Measurements from ENCODE around the gene FAF1.

FAF1 gene

DNA sequence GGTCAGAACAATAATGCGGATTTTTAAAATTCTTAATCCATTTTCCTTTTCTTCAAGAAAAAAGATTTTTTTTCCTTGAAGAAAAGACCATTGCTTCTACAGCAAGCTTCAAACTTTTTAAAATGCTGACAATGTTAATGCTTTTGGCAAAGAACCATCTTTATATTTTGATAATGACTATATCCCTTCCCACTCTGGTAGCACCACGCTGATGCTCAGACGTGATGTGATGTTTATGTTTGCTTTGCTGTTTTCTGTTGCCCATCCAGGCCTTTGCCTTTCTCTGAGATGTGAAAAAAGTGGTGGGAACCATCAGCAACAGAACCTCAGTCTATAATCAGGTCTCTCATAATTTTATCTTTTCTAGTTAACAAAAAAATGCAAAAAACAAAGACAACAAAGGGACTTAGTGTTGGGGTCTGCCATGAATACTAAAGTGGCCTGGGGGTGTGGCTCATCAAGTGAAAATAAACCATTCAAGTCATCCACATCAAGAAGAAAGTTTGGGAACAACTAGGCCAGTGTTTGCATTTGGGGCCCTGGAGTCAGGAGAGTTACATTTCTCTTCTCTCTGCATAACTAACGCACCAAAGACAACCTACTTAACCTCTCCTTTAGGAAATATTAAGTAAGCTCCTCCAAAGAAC lies 292.2 kb downstream of the FAF1 start:
- FAIRE-seq (no peak), DNase-seq (ENCODE audit: extremely low spot score, insufficient read length, low read depth) (no peak)

DNA sequence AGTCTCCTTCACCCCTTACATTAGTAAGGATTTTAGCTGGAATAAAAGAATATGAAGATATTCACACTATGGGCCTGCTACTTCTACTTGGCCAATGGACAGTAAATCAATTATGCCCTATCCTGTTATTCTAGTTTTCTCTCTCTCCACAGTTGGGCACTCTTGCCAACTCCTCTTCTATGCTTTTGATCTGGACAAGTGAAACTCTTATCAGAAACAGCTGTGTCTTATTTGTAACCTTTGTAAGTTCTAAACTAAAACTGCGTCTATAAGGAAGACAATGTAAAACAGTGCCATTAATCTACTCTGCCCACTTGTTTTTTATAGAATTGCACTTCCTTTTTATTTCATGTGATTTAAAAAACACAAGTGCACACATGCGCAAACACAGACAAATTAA lies 292.8 kb downstream of the FAF1 start:
- FAIRE-seq (no peak), DNase-seq (ENCODE audit: extremely low spot score, insufficient read length, low read depth) (no peak)

DNA sequence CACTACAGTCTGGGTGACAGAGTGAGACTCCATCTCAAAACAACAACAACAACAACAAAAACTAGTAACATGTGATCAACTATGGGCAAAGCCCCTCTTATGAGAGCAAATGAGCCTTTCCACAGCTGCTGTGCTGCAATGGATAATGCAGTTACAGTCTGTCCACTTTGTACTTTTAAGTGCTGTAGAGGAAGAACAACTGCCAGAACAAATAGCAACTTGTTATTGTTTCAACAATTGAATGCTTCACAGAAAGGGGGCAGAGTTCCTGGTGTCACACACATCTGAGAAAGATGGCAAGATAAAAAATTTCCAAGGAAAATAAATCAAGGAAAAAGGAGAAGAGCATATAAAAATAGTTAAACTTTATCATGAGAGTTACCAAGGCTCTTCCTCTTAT lies 293.2 kb downstream of the FAF1 start:
- DNase-seq (ENCODE audit: extremely low spot score, insufficient read length, low read depth) (no peak), FAIRE-seq (no peak)

DNA sequence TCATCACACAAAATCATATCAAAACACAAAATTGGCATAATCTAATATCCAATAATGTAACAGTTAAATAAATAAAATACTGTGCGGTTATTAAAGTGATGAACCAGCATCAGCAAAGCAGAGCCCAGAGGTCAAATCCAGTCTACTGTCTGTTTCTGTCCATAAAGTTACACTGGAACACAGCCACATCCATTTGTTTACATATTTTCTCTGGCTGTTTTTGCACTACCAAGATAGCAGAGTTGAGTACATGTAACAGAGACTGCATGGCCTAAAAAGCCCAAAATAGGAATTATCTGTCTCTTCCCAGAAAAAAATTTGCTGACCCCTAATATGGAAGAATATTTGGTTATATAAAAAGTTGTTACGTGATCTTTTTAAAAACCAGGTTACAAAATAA lies 294.7 kb downstream of the FAF1 start:
- FAIRE-seq = no peak
- DNase-seq (ENCODE audit: extremely low spot score, insufficient read length, low read depth) = no peak

DNA sequence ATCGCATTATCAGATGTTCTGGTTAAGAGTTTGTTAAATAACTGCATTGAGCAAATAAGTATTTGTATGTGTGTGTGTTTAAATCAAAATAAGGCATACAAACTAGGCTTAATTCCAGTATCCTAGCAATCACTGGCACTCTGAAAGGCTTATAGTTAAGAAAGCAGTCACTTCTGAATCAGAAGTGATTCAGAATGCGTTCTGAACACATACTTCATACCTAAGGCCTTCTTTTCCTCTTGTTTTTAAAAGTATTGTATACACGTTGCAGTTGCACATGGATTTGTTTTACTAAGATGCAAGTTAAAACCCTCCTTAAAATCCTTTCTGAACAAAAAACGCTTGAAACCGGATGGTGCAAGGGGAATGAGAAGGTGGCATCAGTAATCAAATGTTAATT lies 298.4 kb downstream of the FAF1 start:
- FAIRE-seq (no peak), DNase-seq (ENCODE audit: extremely low spot score, insufficient read length, low read depth) (no peak)

DNA sequence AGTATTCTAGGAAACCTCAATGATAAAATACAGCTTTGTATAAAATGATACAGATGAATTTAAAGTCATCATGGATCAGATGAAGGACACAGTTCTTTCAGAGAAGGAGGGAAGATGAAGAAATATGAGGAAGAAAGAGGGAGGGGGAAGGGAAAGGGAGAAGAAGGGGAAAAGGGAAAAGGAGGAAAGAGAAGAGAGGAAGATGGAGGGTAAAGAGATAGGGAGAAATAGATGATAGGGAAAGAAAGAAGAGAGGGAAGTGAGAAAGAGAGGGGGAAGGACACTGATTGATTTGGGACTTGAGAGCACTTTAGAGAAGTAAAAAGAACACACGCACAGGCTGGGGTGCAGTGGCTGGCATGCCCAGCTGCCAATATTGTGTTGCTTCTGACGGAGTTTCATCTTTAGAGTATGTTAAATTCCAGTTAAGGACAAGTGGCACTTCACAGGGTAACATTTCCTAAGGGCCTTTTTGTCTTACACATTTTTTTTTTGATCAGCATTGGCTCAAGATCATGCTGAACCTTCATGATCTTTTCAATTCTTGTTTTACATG lies 300.9 kb downstream of the FAF1 start:
- DNase-seq (ENCODE audit: extremely low spot score, insufficient read length, low read depth) (no peak), FAIRE-seq (no peak)

DNA sequence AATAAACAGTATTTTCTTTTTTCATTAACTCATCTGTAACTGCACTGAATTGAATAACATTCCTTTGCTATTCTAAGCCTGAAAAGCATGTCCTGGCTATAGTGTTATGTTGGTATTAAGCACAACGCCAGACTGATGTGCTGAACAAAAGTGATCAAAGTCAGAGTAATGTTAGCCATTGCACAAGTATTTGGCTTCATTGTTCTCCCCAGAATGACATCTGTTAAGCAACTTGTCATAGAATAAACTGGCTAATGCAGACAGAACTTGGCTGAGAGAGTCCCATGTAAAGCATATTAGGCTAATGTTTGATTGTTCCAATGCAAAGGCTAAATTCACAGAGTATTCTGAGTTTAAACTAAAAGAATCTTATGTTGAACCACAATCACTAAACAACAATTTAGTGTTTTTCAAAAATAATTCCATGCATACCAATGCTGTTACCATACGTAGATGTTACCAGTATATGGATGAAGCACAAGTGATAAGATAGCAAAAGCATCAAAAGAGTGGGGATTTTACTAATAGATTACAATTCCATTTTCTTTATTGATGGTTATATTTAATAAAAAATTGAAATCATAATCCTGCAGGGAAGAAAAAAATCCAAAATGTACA lies 301.5 kb downstream of the FAF1 start:
- DNase-seq (ENCODE audit: extremely low spot score, insufficient read length, low read depth) = no peak
- no peak for FAIRE-seq

DNA sequence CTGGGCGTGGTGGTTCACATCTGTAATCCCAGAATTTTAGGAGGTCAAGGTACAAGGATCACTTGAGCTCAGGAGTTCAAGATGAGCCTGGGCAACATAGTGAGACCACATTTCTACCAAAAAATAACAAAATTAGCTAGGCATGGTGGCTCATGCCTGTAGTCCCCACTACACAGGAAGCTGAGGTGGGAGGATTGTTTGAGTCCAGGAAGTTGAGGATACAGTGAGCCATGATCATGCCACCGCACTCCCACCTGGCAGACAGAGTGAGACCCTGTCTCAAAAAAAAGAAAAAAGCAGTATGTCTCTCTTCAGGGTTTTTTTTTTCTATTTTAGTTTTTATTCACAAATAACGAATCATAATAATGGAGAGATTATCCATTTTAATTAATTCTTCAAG lies 303.1 kb downstream of the FAF1 start:
- FAIRE-seq = no peak

DNA sequence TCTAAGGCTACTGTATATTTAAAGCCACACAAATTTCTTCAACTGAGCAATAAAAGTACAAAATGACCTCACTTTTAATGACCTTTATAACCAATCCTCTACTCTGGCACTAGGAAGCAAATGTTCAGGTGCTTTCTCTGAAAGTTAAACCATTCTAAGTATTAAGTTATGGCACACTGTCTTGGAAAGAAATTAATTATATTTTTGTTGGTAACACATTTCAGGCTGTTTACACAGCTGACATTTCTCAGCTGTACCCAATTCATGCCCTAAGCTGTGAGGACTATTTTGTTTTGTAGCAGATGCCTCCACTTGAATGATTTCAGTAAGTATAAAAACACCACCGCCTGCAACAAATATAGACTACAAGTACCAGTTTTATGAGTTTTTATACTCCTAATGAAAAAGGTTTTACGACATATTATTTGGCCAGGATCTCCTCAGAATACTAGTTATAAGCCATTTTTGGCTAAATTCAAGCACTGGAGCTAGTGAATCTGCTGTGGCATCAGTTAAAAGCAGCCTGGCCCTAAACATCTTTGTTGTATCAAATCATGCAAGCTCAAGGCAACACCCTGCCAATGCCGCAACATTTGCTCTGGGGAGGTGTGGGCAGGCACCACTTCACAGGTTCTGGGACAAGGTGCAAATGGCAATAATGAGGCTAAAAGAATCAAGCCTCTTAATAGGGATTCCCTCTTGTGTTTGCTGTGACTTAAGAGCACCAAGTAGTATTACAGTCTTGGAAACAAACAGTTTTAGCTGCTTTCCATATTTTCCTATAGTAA lies 308.4 kb downstream of the FAF1 start:
- no peak for FAIRE-seq
- DNase-seq (ENCODE audit: extremely low spot score, insufficient read length, low read depth) = no peak

More for the DNA sequence above, 303.1 kb downstream of the FAF1 start:
- DNase-seq (ENCODE audit: extremely low spot score, insufficient read length, low read depth) = no peak

DNA sequence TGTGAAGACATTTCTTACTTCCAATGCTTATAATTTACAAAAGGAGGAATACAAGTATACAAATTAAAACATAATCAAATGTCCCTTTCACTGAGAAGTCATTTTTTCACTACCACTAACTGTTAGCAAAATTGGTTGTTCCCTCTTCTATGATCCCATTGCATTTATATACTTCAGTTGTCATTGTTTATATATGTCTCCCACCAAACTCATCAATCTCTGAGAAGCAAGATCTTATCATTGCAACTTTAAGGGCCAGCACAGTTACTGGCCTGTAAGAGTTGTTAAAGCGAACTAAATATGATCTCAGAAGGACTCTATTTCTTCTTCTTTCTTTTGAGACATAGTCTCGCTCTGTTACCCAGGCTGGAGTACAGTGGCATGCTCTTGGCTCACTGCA lies 313.5 kb downstream of the FAF1 start:
- DNase-seq (ENCODE audit: extremely low spot score, insufficient read length, low read depth) (no peak), FAIRE-seq (no peak)

DNA sequence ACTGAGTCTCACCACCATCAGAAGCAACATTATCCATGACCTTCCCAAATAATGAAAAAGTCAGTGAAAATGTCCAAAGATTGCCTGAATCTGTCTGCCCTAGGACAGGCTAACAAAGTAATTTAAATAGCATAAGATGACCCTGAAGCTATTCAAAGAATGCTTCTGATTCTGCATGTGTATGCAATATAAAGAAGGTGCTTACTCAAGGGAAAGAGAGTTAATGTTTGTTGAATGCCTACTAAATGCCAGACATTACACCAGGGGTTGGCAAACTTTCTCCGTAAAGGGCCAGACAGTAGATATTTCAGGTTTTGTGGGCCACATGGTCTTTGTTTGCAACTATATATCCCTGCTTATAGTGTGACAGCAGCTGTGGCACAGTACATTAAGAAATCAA lies 314.9 kb downstream of the FAF1 start:
- no peak for FAIRE-seq
- DNase-seq (ENCODE audit: extremely low spot score, insufficient read length, low read depth) = no peak

DNA sequence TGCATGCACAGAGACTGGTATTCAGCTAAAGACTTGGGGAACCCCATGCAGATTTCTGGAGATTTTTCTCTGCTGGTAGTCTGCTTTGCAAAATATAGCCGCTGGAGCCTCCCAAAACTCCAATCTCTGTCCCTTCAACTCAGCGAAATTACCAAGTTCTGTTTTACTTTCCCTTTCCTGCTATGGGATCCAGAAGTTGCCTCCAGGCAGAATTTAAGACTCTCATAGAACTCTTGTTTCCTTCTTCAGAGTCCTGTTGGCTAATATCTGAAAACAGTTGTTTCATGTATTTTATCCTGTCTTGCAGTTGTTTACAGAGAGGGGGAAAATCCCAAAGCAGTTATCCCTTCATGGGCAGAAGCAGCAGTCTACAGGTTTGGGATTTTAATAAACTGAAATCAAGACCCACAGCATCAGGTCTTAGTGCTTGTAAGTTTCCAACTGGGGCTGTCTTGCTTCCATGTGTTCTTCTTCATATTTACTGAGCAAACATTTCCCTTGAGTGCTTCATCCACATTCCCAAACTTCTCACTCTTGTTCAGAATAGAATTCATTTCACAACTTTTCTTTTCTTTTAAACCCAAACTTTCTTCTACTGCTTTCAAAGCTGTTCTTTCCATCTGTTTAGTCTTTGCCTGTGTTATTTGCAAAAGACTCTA lies 315.5 kb downstream of the FAF1 start:
- no peak for DNase-seq (ENCODE audit: extremely low spot score, insufficient read length, low read depth)
- FAIRE-seq = no peak

DNA sequence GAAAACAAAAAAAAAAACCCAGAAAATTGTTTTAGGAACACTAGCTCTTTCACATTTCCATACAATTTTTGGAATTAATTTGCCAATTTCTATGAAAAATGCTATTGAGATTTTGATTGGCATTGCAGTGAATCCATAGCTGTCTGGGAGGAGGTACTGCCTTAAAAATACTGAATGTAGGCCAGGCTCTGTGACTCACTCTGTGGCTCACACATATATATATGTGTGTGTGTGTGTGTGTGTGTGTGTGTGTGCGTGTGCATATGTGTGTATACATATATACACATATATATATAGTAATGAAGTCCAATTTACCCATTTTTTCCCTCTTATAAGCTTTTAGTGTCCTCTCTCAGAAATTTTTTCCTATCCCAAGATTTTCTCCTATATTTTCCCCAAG lies 322.6 kb downstream of the FAF1 start:
- DNase-seq (ENCODE audit: extremely low spot score, insufficient read length, low read depth) = no peak
- no peak for FAIRE-seq

DNA sequence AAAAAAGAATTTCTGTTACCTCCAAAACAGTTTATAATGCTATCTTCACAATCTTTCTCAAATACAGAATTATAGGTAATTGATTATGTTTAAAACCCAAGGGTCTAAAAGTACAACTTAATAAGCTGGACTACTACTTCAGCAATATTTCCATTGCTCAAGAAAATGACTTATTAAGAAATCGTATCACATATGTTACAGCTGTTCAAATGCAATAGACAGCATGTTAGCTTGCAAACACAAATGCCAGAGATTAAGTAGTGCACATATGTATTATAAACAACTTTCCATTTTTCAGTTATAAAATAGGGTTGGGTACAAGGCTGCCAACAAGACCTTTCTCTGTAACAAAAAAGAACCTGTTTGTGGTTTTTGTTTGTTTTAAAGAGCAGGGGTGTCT lies 325.8 kb downstream of the FAF1 start:
- no peak for DNase-seq (ENCODE audit: extremely low spot score, insufficient read length, low read depth)
- no peak for FAIRE-seq

DNA sequence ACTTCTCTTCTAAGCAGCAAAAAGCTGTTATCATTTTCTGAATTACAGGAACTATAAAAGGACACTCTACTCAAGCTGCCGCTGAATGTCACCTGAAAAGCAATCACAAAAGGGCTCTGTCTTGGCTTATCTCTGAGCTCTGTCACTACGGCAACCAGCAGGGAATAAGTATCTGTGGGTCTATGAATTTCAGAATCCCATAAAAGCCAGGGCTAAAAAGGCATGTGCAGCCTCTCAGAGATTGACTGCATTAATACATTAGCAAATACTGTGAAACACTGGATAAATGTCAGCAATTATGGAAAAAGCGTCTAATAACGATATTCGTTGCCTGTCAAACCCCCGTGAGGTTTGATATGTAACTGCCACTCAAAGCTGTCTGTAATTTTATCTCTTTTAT lies 326.6 kb downstream of the FAF1 start:
- DNase-seq (ENCODE audit: extremely low spot score, insufficient read length, low read depth) (no peak), FAIRE-seq (no peak)

DNA sequence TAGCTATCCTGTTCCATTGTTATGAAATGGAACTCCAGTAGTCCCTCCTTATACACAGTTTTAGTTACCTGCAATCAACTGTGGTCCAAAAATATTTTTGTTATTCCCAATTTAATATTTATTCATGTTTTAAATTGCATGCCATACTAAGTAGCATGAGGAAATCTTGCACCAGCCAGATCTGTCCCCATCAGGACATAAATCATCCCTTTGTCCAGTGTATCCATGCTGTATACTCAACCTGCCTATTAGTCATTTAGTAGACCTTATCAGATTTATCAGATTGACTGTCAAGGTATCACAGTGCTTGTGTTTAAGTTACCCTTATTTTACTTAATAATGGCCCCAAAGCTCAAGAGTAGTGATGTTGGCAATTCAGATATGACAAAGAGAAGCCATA lies 328.9 kb downstream of the FAF1 start:
- FAIRE-seq = no peak
- DNase-seq (ENCODE audit: extremely low spot score, insufficient read length, low read depth) = no peak

DNA sequence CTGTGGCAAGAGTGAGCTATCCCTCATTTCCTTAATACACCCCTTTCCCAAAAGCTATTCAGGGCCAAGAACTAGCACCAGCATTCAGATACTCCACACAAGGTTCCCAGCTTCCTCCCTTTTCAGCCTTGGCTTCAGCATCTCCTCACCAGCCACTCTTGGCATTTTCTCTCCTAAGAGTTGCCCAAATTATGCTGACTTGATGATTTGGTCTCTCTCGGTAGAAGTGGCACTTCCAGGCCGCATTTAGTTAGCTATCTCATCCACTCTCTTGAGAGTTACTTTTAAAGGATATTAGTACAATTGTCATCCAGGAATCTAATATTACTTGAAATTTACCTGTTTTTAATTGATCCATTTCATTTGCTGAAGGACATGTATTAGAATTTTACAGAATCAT lies 337.8 kb downstream of the FAF1 start:
- FAIRE-seq (no peak), DNase-seq (ENCODE audit: extremely low spot score, insufficient read length, low read depth) (no peak)

DNA sequence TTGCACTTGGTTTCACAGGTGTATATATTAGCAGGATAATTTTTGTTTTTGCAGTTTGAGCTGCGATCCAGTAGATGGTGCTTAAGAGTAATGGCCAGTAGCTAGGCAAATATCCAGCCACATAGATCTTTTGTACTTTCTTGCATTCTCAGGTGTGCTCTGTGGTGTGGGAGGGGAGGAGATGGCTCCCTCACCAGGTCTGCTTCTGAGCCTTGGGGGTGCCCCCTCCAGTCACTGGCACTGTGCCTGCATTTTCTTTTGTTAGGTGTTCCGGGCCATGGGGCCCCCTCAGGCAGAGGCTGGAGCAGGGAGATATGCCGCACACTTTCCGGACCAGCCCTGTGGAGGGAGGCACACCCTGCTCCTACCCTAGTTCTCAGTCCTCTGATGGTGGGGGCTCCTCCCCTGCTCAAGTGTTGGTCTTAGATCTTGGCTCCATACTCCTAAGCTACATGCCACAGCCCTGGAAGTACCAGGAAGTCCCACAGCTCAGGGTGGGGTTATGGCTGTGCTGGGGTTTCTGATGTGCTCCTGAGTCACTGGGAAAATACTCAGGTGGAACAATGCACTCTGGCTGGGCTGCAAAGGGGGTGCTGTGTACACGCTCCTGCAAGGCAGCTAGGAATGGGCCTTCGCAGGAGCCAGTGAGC lies 339.3 kb downstream of the FAF1 start:
- no peak for FAIRE-seq
- DNase-seq (ENCODE audit: extremely low spot score, insufficient read length, low read depth) = no peak

DNA sequence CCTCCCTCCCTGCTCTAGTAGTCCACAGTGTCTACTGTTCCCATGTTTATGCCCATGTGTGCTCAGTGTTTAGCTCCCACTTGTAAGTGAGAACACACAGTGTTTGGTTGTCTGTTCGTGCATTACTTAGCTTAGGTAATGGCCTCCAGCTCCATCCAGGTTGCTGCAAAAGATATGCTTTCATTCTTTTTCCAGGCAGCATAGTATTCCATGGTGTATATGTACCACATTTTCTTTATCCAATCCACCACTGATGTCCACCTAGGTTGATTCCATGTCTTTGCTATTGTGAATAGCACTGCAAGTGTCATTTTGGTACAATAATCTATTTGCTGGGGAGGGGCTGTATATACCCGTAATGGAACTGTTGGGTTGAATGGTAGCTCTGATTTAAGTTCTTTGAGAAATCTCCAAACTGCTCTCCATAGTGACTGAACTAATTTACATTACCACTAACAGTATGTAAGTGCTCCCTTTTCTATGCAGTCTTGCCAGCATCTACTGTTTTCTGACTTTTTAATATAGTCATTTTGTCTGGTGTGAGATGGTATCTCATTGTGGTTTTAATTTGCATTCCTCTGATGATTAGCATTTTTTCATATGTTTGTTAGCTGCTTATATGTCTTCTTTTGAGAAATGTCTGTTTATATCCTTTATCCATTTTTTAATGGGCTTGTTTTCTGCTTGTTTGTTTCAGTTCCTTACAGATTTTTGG lies 344.9 kb downstream of the FAF1 start:
- DNase-seq (ENCODE audit: extremely low spot score, insufficient read length, low read depth) (no peak), FAIRE-seq (no peak)

DNA sequence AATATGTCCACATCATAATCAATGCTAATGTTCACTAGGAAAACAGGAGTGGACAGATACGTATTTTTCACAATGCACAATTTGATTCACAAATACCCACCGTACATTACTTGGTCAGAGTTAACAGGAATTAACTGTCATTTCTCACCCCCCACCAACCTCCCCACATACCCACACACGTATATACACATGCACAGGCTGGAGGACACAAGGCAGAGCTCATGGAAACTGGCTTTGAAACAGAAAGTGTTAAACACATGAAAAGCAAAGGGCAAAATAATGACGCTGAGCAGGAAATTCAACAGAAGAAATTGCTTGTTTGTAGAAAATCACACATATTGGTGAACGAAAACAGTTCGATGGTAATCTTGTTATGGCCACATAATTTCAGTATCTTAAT lies 348.4 kb downstream of the FAF1 start:
- DNase-seq (ENCODE audit: extremely low spot score, insufficient read length, low read depth) (no peak), FAIRE-seq (no peak)
